Dermis microvascular lymphatic vessel endothelial cell (primary cell): ENCODE data around the gene VENTX. TPM values are rescaled to one million over a fixed set of nuclear protein-coding genes. Genes with fewer than 3 reads are reported as not detected.
"Not testable (repeated sequence)": the region's sequence is repeated elsewhere in the genome, so short reads cannot be mapped to it uniquely, and the experiment has no call there.

Experiments
- DNase-seq, 2 donors: peaks; one replicate each; pipeline versions ENCODE4 v3.0.0 to v3.0.0-alpha.2; 2010; ENCODE audit warnings: low read depth in 2 of 2
- total RNA-seq: library from RNA; depleted of rRNA; stranded (reverse); fragments of >200 nt; gene quantifications from 2 replicates; pipeline ENCODE4 v1.2.1, GENCODE V29; 2014

VENTX gene
- total RNA-seq, 1 donor from 2014 or later, result not detected

GRCh38 chr10:133214468-133215410 lies 22.9 kb upstream of the VENTX start:
- no peak for DNase-seq

- DNase-seq, result no peak
Observed at GRCh38 chr10:133215586-133215985, 22.1 kb upstream of the VENTX start.

- DNase-seq, result no peak
Observed at GRCh38 chr10:133216776-133217175, 20.9 kb upstream of the VENTX start.

- no peak for DNase-seq
Observed at GRCh38 chr10:133217800-133218589, 19.7 kb upstream of the VENTX start.

DNA sequence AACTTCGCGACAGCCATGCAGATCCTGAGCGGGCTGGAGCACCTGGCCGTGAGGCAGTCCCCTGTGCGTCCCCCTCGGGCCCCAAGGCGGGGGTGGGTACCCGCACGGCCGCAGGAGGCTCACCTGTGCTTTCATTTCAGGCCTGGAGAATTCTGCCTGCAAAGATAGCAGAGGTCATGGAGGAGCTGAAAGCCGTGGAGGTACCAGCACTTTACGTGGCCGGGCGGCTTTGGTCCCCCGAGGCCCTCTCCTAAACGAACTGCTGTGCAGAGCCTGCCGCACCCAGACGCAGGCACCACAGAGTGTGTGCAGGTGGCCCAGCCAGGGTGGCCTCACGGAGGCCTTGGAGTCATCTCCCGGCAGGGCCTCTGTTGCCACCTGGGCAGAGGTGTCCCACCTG lies 18.8 kb upstream of the VENTX start:
- DNase-seq, result no peak

GRCh38 chr10:133219782-133220181 lies 17.9 kb upstream of the VENTX start:
- DNase-seq, result no peak

GRCh38 chr10:133221331-133221730 lies 16.3 kb upstream of the VENTX start:
- no peak for DNase-seq

- not testable (repeated sequence) for DNase-seq
Observed at GRCh38 chr10:133221756-133222155, 15.9 kb upstream of the VENTX start.

GRCh38 chr10:133224076-133224475 lies 13.6 kb upstream of the VENTX start:
- DNase-seq, result no peak

DNA sequence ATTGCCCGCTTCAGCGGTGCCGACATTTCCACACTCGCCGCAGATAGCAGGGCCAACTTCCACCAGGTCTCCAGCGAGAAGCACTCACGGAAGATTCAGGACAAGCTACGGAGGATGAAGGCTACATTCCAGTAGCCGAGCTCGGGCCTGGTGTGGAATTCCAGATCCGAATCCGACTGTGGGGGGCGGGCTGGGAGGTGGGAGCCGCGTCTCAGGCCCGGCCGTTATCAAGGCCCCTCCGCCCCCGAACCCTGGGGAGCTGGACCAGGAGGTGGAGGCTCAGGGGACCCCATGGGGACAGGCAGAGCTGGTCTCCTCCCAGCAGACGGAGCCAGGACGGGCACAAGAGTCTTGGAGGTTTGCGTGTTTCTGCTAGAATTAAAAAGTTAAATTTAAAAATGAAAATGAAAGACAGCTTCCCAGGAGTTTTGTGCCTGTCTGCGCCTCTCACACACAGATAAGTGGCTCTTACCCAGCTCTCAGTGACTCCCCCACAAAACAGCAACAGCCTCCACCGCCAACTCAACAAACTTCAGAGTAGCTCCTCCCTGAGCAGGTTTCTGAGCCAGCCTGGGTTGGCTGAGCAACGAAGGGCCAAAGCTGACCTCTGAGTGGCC lies 12.8 kb upstream of the VENTX start:
- DNase-seq, result no peak

DNA sequence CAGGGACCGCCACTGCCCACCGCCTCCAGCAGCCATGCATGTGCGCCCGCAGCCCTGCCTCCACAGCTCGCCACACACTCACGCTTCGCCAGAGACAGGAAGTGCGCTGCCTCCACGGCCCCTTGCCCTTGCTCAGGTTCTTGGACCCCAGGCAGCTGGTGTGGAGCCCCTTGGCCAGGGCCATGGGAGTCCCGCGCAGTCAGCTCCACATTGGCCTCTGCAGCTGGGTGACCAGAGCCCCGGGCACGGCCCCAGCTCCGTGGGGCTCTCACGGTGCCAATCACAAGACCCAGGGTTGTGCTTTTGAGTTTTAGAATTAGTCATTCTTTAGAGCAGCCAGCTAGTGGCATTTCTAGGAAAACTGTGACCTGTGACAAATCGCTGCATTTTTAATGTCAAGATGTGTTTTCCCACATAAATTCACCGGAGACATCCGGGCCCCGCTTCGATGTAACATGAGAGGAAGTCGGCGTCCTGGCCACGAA lies 11.9 kb upstream of the VENTX start:
- no peak for DNase-seq

DNA sequence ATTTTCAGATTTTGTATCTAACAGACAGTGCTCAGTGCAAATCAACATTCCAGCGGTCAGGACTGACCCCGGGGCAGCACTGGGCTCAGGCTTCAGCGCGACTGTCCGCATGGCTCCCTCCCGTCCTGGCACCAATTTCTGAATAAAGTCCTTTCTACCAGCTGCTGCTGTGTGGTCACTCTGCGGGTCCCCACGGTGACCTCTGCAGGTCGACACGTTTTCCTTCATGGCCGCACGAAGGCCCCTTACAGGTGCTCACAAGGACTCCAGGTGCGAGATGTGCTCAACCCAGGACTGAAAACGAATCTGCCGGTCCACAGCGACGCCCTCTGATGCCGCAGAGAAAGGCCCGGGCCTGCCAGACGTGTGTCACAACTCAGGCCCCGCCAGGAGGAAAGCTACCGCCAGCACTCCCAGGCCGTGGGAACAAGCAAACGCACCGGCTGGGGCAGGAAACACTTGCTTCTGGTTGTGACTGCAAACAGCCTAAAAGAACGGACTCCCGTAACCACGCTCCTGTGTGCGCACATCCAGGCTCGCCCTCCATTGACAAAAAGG lies 11.3 kb upstream of the VENTX start:
- peak in 1 of 2 donors; percentile 3 for DNase-seq

DNA sequence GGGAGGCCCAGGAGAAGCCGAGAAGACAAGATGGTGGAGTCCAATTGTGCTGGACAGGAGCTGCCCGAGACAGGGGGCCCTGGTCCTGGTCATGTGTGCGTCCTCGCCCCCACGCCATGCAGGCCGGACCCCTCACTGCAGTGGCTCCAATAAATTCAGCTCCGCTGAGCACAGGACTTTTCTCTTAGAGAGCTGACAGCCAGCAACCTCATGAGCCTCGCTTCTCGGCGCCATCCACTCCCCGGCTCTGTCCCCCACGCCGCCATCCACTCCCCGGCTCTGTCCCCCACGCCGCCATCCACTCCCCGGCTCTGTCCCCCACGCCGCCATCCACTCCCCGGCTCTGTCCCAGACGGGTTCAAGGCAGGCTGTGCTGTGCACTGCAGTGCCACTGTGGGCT lies 10.4 kb upstream of the VENTX start:
- DNase-seq, result no peak

- DNase-seq, result no peak
Observed at GRCh38 chr10:133229265-133230043, 8.2 kb upstream of the VENTX start.

GRCh38 chr10:133230044-133230361 lies 7.7 kb upstream of the VENTX start, which contains the start of gene UTF1:
Gene UTF1 (plus strand): TSS chr10:133230217. CDS start chr10:133230289, 72 bp downstream.
- no peak for DNase-seq

- DNase-seq, result no peak
Observed at GRCh38 chr10:133230387-133231195, 7.1 kb upstream of the VENTX start.

DNA sequence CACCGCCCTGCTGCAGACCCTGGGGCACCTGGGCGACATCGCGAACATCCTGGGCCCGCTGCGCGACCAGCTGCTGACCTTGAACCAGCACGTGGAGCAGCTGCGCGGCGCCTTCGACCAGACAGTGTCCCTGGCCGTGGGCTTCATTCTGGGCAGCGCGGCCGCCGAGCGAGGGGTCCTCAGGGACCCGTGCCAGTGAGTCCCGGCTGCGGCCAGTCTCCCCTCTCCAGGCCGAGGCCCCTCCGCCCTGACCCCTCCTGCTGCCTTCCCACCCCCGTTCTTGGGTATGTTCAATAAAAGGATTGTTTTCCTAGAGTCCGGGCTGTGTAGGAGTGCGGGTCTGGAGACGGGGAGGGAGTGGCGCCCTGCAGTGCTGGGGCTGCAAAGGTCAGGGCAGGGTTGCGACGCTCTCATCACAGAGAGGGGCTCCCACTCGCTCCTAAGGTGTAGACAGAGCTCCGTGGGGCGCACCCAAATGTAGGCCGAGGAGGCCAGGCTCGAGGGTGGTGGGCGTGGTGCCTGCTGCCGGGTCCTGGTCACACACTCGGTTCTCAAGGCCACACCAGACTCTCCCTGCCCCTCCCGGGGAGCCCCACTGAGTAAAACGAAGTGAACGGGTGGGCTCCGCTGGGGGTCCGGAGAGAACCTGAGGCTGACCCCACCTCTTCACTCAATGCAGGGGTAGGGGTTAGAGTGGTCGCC lies 6.3 kb upstream of the VENTX start:
- DNase-seq, result no peak

DNA sequence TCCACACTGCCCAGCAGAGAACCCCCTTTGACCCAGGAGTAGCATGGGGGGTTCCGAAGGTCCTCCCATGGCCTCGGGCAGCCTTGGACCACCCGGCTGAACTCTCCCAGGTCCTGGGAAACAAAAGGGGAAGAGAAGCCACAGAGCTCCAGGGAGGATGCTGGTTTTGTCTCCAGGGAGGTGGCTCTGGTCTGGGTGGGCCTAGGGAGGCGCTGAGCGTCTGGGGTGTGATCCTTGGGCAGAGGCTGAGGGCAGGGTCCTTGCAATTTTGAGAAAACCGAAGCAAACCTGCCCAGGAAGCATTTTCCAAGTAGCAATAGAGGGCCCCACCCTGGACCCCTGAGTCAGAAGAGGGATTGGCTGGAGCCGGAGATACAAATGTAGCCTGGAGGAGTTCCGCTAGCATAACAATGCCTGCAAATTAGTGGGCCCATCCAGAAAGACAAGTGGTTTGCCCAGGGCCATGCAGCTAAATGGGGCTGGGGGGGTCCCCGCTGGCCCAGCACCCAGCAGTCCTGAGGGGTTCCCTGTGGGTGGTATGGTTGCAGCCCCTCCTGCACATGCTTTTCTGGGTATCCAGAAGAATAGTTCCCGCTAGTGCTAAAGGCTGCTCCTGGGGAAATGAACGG lies 5.6 kb upstream of the VENTX start:
- no peak for DNase-seq

GRCh38 chr10:133234796-133235195 lies 2.9 kb upstream of the VENTX start:
- not testable (repeated sequence) for DNase-seq
